ENCODE measurements around the gene PDE4B. TPM values are rescaled to one million over a fixed set of nuclear protein-coding genes. Genes with fewer than 3 reads are reported as not detected.

Gene PDE4B
- total RNA-seq, 1 donor from 2014 or later = 1.2 TPM

DNA sequence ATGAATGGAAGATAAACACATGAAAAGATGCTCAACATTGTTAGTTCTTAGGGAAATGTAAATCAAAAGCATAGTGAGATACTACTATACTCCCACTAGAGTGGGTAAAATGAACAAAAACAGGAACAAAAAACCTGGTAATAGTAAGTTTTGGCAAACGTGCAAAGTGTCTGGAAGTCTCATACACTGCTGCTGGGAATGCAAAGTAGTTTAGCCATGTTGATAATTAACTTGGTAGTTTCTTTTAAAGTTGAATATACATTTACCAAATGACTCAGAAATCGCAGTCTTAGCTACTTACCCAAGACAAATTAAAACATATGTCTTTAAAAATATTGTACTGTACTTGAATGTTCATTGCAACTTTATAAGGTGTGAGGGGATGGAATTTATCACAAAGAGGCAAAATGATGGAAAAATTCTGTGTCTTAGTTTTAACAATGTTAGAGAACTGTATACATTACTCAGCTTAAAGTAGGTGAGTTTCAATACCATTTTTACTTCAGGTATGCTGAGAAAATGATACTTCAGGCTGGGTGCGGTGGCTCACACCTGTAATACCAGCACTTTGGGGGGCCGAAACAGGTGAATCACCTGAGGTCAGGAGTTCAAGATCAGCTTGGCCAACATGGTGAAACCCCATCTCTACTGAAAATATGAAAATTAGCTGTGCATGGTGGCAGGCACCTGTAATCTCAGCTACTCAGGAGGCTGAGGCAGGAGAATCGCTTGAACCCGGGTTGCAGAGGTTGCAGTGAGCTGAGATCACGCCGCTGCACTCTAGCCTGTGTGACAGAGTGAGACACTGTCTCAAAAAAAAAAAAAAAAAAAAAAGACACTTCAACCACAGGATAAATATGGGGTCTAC lies 102.3 kb downstream of the PDE4B start:
- Mint-ChIP-seq H3K4me1 (no peaks in the 10 kb centered on the region), H3K27me3 (ENCODE audit: insufficient read depth, low read depth) (no peaks in the 10 kb centered on the region), H3K27ac (no peak overlapping the region), H3K9me3 (peaks cover 2% of the 10 kb centered on the region), H3K4me3 (no peak overlapping the region), H3K36me3 (no peaks in the 10 kb centered on the region)
- no peaks in the 10 kb centered on the region for H3K79me2 ChIP-seq (ENCODE audit: low read depth)
- no peak overlapping the region for H3K4me2 ChIP-seq
- no peaks in the 10 kb centered on the region for H4K20me1 ChIP-seq (ENCODE audit: low read depth)
- DNase-seq (ENCODE audit: low spot score) = no peak
- H3K27ac ChIP-seq = no peak overlapping the region
- TF ChIP-seq EZH2 (IDR thresholded peaks at IDR 0.05) (no peak), EZH2phosphoT487 (IDR thresholded peaks at IDR 0.05) (no peak)
- TF ChIP-seq, protein P1, sequence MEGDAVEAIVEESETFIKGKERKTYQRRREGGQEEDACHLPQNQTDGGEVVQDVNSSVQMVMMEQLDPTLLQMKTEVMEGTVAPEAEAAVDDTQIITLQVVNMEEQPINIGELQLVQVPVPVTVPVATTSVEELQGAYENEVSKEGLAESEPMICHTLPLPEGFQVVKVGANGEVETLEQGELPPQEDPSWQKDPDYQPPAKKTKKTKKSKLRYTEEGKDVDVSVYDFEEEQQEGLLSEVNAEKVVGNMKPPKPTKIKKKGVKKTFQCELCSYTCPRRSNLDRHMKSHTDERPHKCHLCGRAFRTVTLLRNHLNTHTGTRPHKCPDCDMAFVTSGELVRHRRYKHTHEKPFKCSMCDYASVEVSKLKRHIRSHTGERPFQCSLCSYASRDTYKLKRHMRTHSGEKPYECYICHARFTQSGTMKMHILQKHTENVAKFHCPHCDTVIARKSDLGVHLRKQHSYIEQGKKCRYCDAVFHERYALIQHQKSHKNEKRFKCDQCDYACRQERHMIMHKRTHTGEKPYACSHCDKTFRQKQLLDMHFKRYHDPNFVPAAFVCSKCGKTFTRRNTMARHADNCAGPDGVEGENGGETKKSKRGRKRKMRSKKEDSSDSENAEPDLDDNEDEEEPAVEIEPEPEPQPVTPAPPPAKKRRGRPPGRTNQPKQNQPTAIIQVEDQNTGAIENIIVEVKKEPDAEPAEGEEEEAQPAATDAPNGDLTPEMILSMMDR (IDR thresholded peaks at IDR 0.05) = no peak
- H3K27me3 ChIP-seq = no peaks in the 10 kb centered on the region
- H2AFZ ChIP-seq (replicated peaks) = no peak overlapping the region
- no peaks in the 10 kb centered on the region for H3K36me3 ChIP-seq
- H3K4me3 ChIP-seq = no peak overlapping the region
- H3K4me1 ChIP-seq = no peaks in the 10 kb centered on the region
- no peak overlapping the region for H3K9ac ChIP-seq
- H3F3A ChIP-seq (ENCODE audit: low read depth) = no peaks in the 10 kb centered on the region
- no peaks in the 10 kb centered on the region for H3K9me3 ChIP-seq (ENCODE audit: low read depth)

DNA sequence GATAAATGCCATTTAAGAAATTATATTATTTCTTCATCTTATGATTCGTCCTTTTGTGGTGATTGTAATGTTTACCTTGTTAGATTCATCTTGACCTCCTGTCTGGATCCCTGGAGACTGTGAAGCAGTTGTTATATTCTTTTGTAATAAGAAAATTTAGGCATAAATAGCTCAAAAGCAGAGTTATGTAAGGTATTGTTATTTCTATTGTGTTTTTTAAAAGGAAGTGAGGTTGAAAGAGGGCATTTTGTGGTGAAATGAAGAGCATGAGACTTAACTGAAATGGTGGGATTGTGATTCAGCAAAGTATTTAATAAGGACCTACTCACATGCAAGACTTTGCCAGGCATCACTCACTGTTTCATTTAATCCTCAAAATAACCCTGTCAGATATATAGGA lies 104.0 kb downstream of the PDE4B start:
- no peak overlapping the region for H3K4me2 ChIP-seq
- TF ChIP-seq EZH2 (IDR thresholded peaks at IDR 0.05) = no peak
- no peak for TF ChIP-seq EZH2phosphoT487 (IDR thresholded peaks at IDR 0.05)
- TF ChIP-seq, protein P1 (IDR thresholded peaks at IDR 0.05) = no peak
- no peak overlapping the region for H3K4me3 ChIP-seq
- no peaks in the 10 kb centered on the region for H3K27me3 ChIP-seq
- H3K79me2 ChIP-seq (ENCODE audit: low read depth) = no peaks in the 10 kb centered on the region
- Mint-ChIP-seq H3K27me3 (ENCODE audit: insufficient read depth, low read depth) (no peaks in the 10 kb centered on the region), H3K4me3 (no peak overlapping the region), H3K9me3 (peaks cover 2% of the 10 kb centered on the region), H3K27ac (no peak overlapping the region), H3K4me1 (no peaks in the 10 kb centered on the region), H3K36me3 (no peaks in the 10 kb centered on the region)
- no peaks in the 10 kb centered on the region for H3K36me3 ChIP-seq
- no peak overlapping the region for H3K9ac ChIP-seq
- H3F3A ChIP-seq (ENCODE audit: low read depth) = no peaks in the 10 kb centered on the region
- no peaks in the 10 kb centered on the region for H4K20me1 ChIP-seq (ENCODE audit: low read depth)
- H3K4me1 ChIP-seq = no peaks in the 10 kb centered on the region
- DNase-seq (ENCODE audit: low spot score) = no peak
- H2AFZ ChIP-seq (replicated peaks) = no peak overlapping the region
- no peaks in the 10 kb centered on the region for H3K9me3 ChIP-seq (ENCODE audit: low read depth)
- H3K27ac ChIP-seq = no peak overlapping the region

DNA sequence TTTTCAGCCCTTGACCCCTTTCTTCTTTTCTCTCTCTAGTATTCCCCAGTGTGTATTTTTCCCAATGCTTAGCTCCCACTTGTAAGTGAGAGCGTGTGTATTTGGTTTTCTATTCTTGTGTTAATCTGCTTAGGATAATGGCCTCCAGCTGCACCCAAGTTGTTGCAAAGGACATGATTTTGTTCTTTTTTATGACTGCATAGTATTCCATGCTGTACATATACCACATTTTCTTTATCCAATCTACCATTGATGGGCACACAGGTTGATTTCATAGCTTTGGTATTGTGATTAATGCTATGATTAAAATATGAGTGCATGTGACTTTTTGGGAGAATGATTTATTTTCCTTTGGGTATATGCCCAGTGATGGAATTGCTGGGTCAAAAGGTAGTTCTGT lies 104.8 kb downstream of the PDE4B start:
- H3K9me3 Mint-ChIP-seq = peaks cover 2% of the 10 kb centered on the region
- TF ChIP-seq EZH2phosphoT487 (IDR thresholded peaks at IDR 0.05) = no peak
- no peak for TF ChIP-seq EZH2 (IDR thresholded peaks at IDR 0.05)
- TF ChIP-seq, protein P1 (IDR thresholded peaks at IDR 0.05) = no peak
- no peaks in the 10 kb centered on the region for H3K27me3 Mint-ChIP-seq (ENCODE audit: insufficient read depth, low read depth)
- Histone ChIP-seq H3K79me2 (ENCODE audit: low read depth) (no peaks in the 10 kb centered on the region), H3F3A (ENCODE audit: low read depth) (no peaks in the 10 kb centered on the region), H3K4me3 (no peak overlapping the region), H3K36me3 (no peaks in the 10 kb centered on the region), H3K27ac (no peak overlapping the region), H3K9me3 (ENCODE audit: low read depth) (no peaks in the 10 kb centered on the region), H3K9ac (no peak overlapping the region), H4K20me1 (ENCODE audit: low read depth) (no peaks in the 10 kb centered on the region), H3K27me3 (no peaks in the 10 kb centered on the region), H2AFZ (replicated peaks) (no peak overlapping the region), H3K4me2 (no peak overlapping the region), H3K4me1 (no peaks in the 10 kb centered on the region)
- no peaks in the 10 kb centered on the region for H3K36me3 Mint-ChIP-seq
- H3K4me3 Mint-ChIP-seq = no peak overlapping the region
- no peaks in the 10 kb centered on the region for H3K4me1 Mint-ChIP-seq
- no peak overlapping the region for H3K27ac Mint-ChIP-seq
- no peak for DNase-seq (ENCODE audit: low spot score)
